Measurements from ENCODE around the gene GPR135.

DNA sequence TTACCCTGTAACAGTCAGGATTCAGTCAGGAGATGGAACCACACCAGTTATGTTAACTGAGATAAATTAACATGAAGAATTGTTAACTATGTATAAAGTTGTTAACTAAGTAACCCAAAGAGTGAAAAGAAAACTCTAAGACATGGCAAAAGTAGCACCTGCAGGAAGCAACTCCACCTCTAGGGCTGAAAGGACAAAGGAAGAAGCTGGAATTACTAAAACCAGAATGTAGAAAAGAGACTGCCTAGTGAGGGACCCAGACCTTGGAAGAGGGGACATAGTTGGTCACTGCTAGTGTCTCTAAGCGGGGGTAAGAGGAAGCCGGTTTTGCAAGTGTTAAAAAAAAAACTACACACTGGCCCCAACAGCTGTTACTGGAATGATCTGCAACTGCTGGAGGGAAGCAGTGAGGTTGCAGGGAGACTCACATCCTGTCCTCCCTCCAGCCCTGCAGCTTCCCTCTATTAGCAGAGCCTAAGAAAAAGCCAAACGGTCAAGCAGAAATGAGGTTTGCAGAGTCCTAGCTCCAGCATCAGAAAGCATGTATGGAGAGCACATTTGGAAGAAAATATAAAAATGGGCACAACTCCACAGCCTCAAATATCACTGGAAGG is 39.8 kb downstream of the GPR135 start:
- TF ChIP-seq, protein P1, sequence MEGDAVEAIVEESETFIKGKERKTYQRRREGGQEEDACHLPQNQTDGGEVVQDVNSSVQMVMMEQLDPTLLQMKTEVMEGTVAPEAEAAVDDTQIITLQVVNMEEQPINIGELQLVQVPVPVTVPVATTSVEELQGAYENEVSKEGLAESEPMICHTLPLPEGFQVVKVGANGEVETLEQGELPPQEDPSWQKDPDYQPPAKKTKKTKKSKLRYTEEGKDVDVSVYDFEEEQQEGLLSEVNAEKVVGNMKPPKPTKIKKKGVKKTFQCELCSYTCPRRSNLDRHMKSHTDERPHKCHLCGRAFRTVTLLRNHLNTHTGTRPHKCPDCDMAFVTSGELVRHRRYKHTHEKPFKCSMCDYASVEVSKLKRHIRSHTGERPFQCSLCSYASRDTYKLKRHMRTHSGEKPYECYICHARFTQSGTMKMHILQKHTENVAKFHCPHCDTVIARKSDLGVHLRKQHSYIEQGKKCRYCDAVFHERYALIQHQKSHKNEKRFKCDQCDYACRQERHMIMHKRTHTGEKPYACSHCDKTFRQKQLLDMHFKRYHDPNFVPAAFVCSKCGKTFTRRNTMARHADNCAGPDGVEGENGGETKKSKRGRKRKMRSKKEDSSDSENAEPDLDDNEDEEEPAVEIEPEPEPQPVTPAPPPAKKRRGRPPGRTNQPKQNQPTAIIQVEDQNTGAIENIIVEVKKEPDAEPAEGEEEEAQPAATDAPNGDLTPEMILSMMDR (IDR thresholded peaks at IDR 0.05) = peak in 1 of 3 experiments; percentile 9
- TF ChIP-seq POLR2A (IDR thresholded peaks at IDR 0.05) (no peak), POLR2AphosphoS5 (IDR thresholded peaks at IDR 0.05; ENCODE audit: insufficient read depth in 1 of 2, low read depth in 1 of 2) (no peak)
